ENCODE measurements around the gene DMKN.

Gene DMKN

DNA sequence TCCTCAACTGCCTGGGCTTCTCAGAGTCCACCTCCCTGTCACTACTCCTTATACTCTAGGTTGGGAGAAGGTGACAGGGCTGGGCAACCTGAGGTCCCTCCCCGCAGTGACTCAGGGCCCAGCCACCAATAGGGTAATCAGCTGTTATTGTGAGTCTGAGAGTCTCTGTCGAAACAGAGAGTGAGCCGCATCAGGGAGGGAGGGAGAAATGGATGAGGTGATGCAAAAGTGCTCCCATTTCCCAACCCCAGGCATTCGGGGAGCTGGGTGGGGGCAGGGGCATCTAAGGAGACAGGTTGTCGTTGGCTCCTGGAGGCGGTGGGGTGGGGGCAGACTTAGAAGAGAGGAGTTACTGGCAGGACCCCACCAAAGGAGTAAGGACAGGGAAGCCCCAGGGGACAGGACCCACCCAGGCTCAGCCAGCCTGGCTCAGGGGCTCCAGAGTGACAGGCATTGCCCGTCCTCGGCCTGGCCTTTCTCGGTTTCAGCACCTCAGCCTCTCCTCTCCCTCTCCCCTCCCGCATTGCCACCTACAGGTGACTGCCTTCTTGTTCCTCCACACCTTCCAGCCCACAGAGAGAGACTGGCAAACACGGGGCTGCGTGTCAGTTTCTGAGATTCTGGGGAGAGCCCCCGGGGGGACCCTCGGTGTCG lies at the start of gene DMKN:
Gene DMKN, minus strand, starts transcription at position 22 of the 654 bp plus-strand sequence. CDS start 174 bp downstream, outside the sequence.
- in situ Hi-C loops (cut with MboI; ENCODE audit: low sequenced_read_pairs) = no loop called here

DNA sequence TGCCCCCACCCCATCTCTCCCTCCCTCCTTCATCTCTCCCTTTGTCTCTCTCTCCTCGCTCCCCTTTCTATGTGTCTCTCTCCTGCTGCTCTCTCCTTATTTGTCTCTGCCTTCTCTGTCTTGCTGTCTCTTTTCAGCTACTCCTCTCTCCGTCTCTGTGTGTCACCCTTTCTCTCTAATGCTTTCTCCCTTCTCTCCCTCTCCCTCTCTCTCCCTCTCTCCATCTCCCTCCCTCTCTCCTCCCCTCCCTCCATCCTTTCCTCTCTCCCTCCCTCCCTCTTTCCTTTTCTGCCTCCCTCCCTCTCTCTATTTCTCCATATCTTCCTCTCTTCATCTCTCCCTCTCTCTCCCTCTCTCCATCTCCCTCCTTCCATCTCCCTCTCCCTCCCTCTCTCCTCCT lies 49.3 kb upstream of the DMKN start:
- in situ Hi-C loops (cut with MboI; ENCODE audit: low sequenced_read_pairs) = no loop called here

- in situ Hi-C loops (cut with MboI; ENCODE audit: low sequenced_read_pairs) = no loop called here
These were observed 48.9 kb upstream of the DMKN start for GRCh38 chr19:35562336-35562735.

GRCh38 chr19:35561436-35561835 lies 48.0 kb upstream of the DMKN start:
- in situ Hi-C loops (cut with MboI; ENCODE audit: low sequenced_read_pairs) = no loop called here

- in situ Hi-C loops (cut with MboI; ENCODE audit: low sequenced_read_pairs) = no loop called here
These were observed 47.2 kb upstream of the DMKN start for GRCh38 chr19:35560677-35561076.

DNA sequence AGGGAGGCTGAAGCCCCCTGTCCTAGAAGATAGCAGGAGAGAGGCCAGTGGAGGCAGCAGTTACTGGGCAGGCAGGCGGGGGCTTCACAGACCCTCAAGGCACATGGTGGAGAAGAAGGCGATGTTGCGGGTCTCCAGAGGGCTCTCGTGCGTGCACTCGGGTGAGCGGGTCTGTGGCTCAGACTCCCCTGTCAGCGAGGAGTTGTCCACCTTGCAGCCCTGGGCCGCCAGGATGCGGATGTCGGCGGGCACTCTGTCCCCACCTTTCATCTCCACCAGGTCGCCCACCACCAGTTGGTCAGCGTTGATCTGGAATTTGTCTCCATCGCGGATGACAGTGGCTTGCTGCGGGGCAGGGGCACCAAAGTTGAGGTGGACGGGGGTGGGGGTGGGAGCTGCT lies 46.8 kb upstream of the DMKN start:
- in situ Hi-C loops (cut with MboI; ENCODE audit: low sequenced_read_pairs) = no loop called here

GRCh38 chr19:35559781-35560180 lies 46.3 kb upstream of the DMKN start:
- in situ Hi-C loops (cut with MboI; ENCODE audit: low sequenced_read_pairs) = no loop called here

DNA sequence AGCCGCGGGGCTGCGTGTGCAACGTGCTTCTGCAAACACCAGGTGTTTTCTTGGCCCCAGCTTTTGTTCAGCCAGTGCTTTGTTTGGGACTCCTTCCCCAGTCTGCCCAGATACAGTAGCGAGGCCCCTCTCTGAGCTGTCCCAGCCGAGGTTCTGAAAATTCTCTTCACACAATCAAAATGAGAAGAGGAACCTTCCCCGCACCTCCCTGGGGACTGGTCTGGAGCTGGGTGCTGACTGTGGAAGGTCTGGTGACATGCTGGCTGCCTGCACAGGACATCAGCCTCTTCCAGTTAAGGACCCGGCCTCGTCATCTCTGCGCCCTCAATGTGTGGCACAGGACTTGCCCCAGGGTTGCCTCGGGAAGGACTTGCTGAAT lies 45.8 kb upstream of the DMKN start:
- in situ Hi-C loops (cut with MboI; ENCODE audit: low sequenced_read_pairs) = no loop called here

DNA sequence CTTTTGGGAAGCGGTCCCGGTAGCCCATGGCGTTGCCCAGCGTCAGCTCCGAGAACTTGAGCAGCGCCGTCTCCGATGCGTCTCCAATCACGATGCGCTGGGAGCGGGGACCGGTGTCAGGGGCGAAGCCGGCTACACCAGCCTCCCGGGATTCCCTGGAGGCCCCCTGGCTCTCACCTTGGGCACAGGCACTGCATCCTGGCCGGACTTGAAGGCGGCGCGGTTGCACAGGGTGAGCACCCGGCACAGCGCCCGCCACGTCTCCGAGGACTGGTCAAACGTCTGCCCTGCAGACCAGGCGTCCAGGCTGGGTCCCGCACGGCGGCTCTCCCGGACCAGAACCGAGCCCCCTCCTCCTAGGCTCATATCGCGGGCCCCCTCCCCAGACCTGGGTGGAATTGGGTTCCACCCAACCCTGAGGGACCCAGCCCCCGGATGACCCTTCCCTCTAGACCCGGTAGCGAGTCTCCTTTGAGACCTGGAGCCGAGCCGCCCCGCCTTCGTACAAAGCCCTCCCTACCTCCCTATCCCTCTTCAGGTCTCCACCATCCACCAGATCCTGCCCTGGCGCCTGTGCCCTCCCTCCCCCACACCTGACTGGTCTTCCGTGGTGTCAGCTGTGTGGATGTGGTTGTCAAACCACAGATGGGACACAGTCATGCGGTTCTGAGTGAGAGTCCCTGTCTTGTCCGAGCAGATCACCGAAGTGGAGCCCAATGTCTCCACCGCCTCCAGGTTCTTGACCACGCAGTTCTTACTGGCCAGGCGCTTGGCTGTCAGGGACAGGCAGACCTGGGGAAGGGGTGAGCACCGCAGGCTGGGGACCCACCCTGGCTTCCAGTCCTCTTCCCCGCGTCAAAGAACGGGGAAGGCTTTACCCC lies 45.2 kb upstream of the DMKN start:
- in situ Hi-C loops (cut with MboI; ENCODE audit: low sequenced_read_pairs) = no loop called here

DNA sequence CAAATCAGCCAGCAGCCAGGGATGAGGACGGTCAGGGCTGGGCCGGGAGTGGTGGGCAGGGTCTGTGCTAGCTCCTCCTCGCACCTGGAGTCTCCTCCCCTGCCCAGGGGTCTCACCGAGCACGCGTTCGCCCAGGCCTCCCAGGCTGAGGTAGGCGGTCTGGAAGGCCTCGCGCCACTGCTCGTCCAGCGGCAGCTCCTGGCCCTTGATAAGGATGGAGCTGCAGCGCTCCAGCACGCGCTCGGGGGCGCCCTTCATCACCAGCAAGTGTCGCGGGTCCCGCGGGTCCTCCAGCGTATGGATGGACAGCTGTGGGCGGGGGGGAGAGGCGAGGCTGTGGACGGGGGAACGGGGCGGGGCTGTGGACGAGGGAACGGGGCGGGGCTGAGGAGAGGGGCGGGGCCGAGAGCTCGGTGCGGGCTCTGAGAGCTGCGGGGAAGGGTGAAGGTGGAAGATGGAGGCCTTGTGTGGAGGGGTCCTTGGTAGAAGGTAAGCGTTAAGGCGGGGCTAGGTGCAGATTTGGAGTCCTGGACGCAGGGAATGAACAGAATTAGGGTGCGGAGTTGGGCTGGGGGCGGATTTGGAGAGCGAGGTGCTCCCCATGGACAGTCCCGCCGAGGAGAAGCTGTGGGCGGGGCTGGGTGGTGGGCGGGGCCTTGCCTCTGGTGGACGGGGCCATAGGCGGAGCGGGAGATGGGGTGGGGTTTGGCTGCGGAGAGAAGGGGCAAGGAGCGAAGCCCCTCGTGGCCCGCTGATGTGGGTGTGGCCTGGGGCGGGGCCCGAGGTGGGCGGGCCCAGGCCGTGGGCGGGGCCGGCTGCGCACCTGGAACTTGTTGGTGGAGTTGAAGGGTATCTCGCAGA lies 44.3 kb upstream of the DMKN start:
- in situ Hi-C loops (cut with MboI; ENCODE audit: low sequenced_read_pairs) = no loop called here

DNA sequence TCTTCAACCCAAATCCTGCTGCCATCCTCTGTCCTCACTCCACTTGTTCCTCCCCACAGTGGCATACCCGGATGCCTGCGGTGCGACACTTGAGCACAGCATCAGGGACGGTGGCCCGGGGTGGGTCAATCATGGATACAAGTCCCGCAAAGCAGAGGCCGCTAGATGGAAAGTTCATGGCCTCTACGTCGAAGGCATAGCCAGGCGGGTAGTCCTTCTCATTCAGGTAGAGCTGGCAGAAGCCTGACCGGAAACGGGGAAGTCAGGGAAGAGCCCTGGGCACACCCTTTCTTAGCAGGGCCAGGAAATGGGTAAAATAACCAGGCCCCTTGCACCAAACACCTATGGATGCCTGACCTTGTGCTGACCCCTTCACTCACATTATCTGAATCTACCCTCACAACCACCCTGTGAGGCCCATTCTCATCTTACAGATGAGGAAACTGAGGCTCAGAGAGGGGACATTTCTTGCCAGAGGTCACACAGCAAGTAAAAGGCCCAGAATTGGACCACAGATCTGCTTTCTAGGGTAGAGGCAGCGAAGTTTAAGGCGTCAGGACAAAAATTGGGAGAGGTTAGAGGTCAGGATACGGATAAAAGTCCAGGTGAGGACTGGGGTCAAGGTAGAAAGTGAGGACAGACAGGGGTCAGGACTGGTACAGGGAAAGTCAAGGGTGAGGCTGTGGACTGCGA lies 43.5 kb upstream of the DMKN start:
- in situ Hi-C loops (cut with MboI; ENCODE audit: low sequenced_read_pairs) = no loop called here

DNA sequence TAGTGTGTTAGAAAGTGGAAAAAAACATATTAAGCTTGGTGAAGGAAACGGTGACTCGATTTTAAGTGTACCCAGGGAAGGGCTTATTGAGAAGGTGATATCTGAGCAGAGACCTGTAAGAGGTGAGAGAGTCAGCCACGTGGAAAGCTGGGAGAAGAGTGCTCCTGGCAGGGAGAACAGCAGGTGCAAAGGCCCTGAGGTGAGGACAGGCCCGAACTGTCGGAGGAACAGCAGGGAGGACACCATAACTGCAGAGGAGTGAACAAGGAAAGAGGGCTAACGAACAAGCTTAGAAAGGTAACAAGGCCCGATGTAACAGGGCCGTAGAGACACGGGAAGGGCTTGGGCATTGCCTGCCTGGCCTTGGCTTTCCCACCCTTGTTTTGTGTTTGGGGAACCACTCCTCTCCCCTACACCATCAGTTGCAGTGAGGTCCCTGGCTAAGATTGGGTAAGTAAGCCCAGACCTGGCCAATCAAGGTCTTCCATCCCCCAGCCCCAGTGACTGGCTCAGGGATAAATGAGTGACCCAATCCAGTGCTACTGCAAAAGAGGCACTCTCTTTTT lies 42.7 kb upstream of the DMKN start:
- in situ Hi-C loops (cut with MboI; ENCODE audit: low sequenced_read_pairs) = no loop called here

- in situ Hi-C loops (cut with MboI; ENCODE audit: low sequenced_read_pairs) = no loop called here
These were observed 42.0 kb upstream of the DMKN start for GRCh38 chr19:35555301-35556005.

GRCh38 chr19:35554076-35554475 lies 40.6 kb upstream of the DMKN start:
- in situ Hi-C loops (cut with MboI; ENCODE audit: low sequenced_read_pairs) = no loop called here

GRCh38 chr19:35553385-35554000 lies 40.0 kb upstream of the DMKN start:
- in situ Hi-C loops (cut with MboI; ENCODE audit: low sequenced_read_pairs) = no loop called here

GRCh38 chr19:35552534-35553384 lies 39.3 kb upstream of the DMKN start:
- in situ Hi-C loops (cut with MboI; ENCODE audit: low sequenced_read_pairs) = no loop called here

GRCh38 chr19:35551091-35551810 lies 37.8 kb upstream of the DMKN start:
- in situ Hi-C loops (cut with MboI; ENCODE audit: low sequenced_read_pairs) = no loop called here

Data from HL-60/S4 treated with phorbol 12-myristate 13-acetate at 8.2 ng/mL for 4 days and 3 days (cell line).